Measurements from ENCODE around the gene SPOCD1. TPM values are rescaled to one million over a fixed set of nuclear protein-coding genes. Genes with fewer than 3 reads are reported as not detected.
A peak's percentile ranks its signal among the peaks of the same experiment; 100 is the strongest.

SPOCD1 gene
- polyA plus RNA-seq, 6 donors from 2014 or later: 0.23 to 0.38 (median 0.34) TPM; not detected in 2

- no peak for DNase-seq
These were observed 20.6 kb downstream of the SPOCD1 start for GRCh38 chr1:31795096-31795675.

GRCh38 chr1:31793586-31794285, 22.1 kb downstream of the SPOCD1 start:
- ATAC-seq (ENCODE audit: low read depth in 2 of 2) (no peak), DNase-seq (no peak)
- Mint-ChIP-seq H3K9me3 (no peaks in the 10 kb centered on the region), H3K36me3 (no peaks in the 10 kb centered on the region), H3K4me1 (peaks cover 6 to 10% (median 7%) of the 10 kb centered on the region in 3 donors), H3K27me3 (peaks cover 4 to 23% (median 21%) of the 10 kb centered on the region in 3 donors), H3K4me3 (no peak overlapping the region), H3K27ac (no peak overlapping the region)

More at GRCh38 chr1:31795096-31795675, 20.6 kb downstream of the SPOCD1 start:
- peak overlapping the region in 1 of 6 donors; percentile 76 for H3K27ac Mint-ChIP-seq
- no peaks in the 10 kb centered on the region for H3K9me3 Mint-ChIP-seq
- peaks cover 0 to 4% (median 1%) of the 10 kb centered on the region in 3 donors for H3K4me1 Mint-ChIP-seq
- no peak for ATAC-seq (ENCODE audit: low read depth in 2 of 2)
- H3K36me3 Mint-ChIP-seq: no peaks in the 10 kb centered on the region
- H3K4me3 Mint-ChIP-seq: no peak overlapping the region
- H3K27me3 Mint-ChIP-seq: peaks cover 4 to 23% (median 21%) of the 10 kb centered on the region in 3 donors

- Mint-ChIP-seq H3K27ac (no peak overlapping the region), H3K4me3 (no peak overlapping the region), H3K27me3 (peaks cover 4 to 23% (median 21%) of the 10 kb centered on the region in 3 donors), H3K4me1 (peaks cover 8 to 14% (median 11%) of the 10 kb centered on the region in 3 donors), H3K36me3 (no peaks in the 10 kb centered on the region), H3K9me3 (no peaks in the 10 kb centered on the region)
- DNase-seq (no peak), ATAC-seq (ENCODE audit: low read depth in 2 of 2) (no peak)
These were observed 22.7 kb downstream of the SPOCD1 start for GRCh38 chr1:31793086-31793485.

- Mint-ChIP-seq H3K9me3 (no peaks in the 10 kb centered on the region), H3K4me1 (peaks cover 14 to 20% (median 16%) of the 10 kb centered on the region in 3 donors), H3K27ac (no peak overlapping the region), H3K27me3 (peaks cover 4 to 23% (median 18%) of the 10 kb centered on the region in 3 donors), H3K4me3 (no peak overlapping the region), H3K36me3 (no peaks in the 10 kb centered on the region)
- ATAC-seq (ENCODE audit: low read depth in 2 of 2): no peak
- no peak for DNase-seq
These were observed 23.3 kb downstream of the SPOCD1 start for GRCh38 chr1:31792541-31792940.

- Mint-ChIP-seq H3K36me3 (no peaks in the 10 kb centered on the region), H3K4me1 (peaks cover 18 to 24% (median 20%) of the 10 kb centered on the region in 3 donors), H3K27ac (no peak overlapping the region), H3K27me3 (peaks cover 4 to 23% (median 14%) of the 10 kb centered on the region in 3 donors), H3K9me3 (no peaks in the 10 kb centered on the region), H3K4me3 (peak overlapping the region in 2 of 8 donors; percentile 57 to 66)
- DNase-seq: no peak
- ATAC-seq (ENCODE audit: low read depth in 2 of 2): no peak
These were observed 23.7 kb downstream of the SPOCD1 start for GRCh38 chr1:31792116-31792515.

- Mint-ChIP-seq H3K27me3 (peaks cover 4 to 22% (median 9%) of the 10 kb centered on the region in 3 donors), H3K27ac (peak overlapping the region in 4 of 6 donors; percentile 63 to 90 (median 76)), H3K4me1 (peaks cover 25 to 32% (median 27%) of the 10 kb centered on the region in 3 donors), H3K4me3 (peak overlapping the region in 1 of 8 donors; percentile 66), H3K36me3 (no peaks in the 10 kb centered on the region), H3K9me3 (no peaks in the 10 kb centered on the region)
- DNase-seq (no peak), ATAC-seq (ENCODE audit: low read depth in 2 of 2) (no peak)
These were observed 24.5 kb downstream of the SPOCD1 start for GRCh38 chr1:31791131-31791858.

- H3K36me3 Mint-ChIP-seq: no peaks in the 10 kb centered on the region
- DNase-seq (no peak), ATAC-seq (ENCODE audit: low read depth in 2 of 2) (no peak)
- peaks cover 4 to 16% (median 9%) of the 10 kb centered on the region in 3 donors for H3K27me3 Mint-ChIP-seq
- H3K4me1 Mint-ChIP-seq: peaks cover 32 to 38% (median 33%) of the 10 kb centered on the region in 3 donors
- H3K9me3 Mint-ChIP-seq: no peaks in the 10 kb centered on the region
- peak overlapping the region in 2 of 6 donors; percentile 56 to 69 for H3K27ac Mint-ChIP-seq
- H3K4me3 Mint-ChIP-seq: peak overlapping the region in 2 of 8 donors; percentile 66 to 84
These were observed 25.2 kb downstream of the SPOCD1 start for GRCh38 chr1:31790641-31791091.

GRCh38 chr1:31790140-31790539, 25.7 kb downstream of the SPOCD1 start:
- no peaks in the 10 kb centered on the region for H3K36me3 Mint-ChIP-seq
- ATAC-seq (ENCODE audit: low read depth in 2 of 2): no peak
- peaks cover 4 to 14% (median 9%) of the 10 kb centered on the region in 3 donors for H3K27me3 Mint-ChIP-seq
- H3K9me3 Mint-ChIP-seq: no peaks in the 10 kb centered on the region
- DNase-seq: no peak
- H3K4me3 Mint-ChIP-seq: peak overlapping the region in 7 of 8 donors; percentile 44 to 95 (median 88)
- H3K27ac Mint-ChIP-seq: peak overlapping the region in 1 of 6 donors; percentile 70
- H3K4me1 Mint-ChIP-seq: peaks cover 34 to 43% (median 38%) of the 10 kb centered on the region in 3 donors

GRCh38 chr1:31789259-31790065, 26.4 kb downstream of the SPOCD1 start:
- peak overlapping the region; percentile 88 to 98 (median 95) for H3K4me3 Mint-ChIP-seq
- ATAC-seq (ENCODE audit: low read depth in 2 of 2) (peak; percentile 48 to 55), DNase-seq (peak; percentile 94)
- H3K27ac Mint-ChIP-seq: peak overlapping the region; percentile 93 to 99 (median 97)
- peaks cover 4 to 14% (median 9%) of the 10 kb centered on the region in 3 donors for H3K27me3 Mint-ChIP-seq
- no peaks in the 10 kb centered on the region for H3K9me3 Mint-ChIP-seq
- H3K4me1 Mint-ChIP-seq: peaks cover 41 to 50% (median 45%) of the 10 kb centered on the region in 3 donors
- H3K36me3 Mint-ChIP-seq: no peaks in the 10 kb centered on the region

GRCh38 chr1:31788825-31789256, 27.0 kb downstream of the SPOCD1 start:
- Mint-ChIP-seq H3K4me1 (peaks cover 44 to 54% (median 51%) of the 10 kb centered on the region in 3 donors), H3K4me3 (peak overlapping the region; percentile 88 to 98 (median 95)), H3K27ac (peak overlapping the region; percentile 93 to 99 (median 97)), H3K27me3 (peaks cover 4 to 14% (median 9%) of the 10 kb centered on the region in 3 donors), H3K36me3 (no peaks in the 10 kb centered on the region), H3K9me3 (no peaks in the 10 kb centered on the region)
- peak; percentile 34 to 38 for ATAC-seq (ENCODE audit: low read depth in 2 of 2)
- DNase-seq: no peak

- H3K4me1 Mint-ChIP-seq: peaks cover 44 to 54% (median 53%) of the 10 kb centered on the region in 3 donors
- peak; percentile 54 to 59 for ATAC-seq (ENCODE audit: low read depth in 2 of 2)
These were observed 27.5 kb downstream of the SPOCD1 start for GRCh38 chr1:31788138-31788824.

GRCh38 chr1:31787786-31788137, 28.1 kb downstream of the SPOCD1 start:
- ATAC-seq (ENCODE audit: low read depth in 2 of 2) (no peak), DNase-seq (no peak)
- Mint-ChIP-seq H3K36me3 (no peaks in the 10 kb centered on the region), H3K27me3 (peaks cover under 1 to 9% (median 4%) of the 10 kb centered on the region in 3 donors), H3K27ac (peak overlapping the region; percentile 93 to 99 (median 97)), H3K9me3 (no peaks in the 10 kb centered on the region), H3K4me1 (peaks cover 44 to 58% (median 53%) of the 10 kb centered on the region in 3 donors), H3K4me3 (peak overlapping the region; percentile 88 to 98 (median 95))

More at GRCh38 chr1:31788138-31788824, 27.5 kb downstream of the SPOCD1 start:
- Mint-ChIP-seq H3K9me3 (no peaks in the 10 kb centered on the region), H3K36me3 (no peaks in the 10 kb centered on the region), H3K4me3 (peak overlapping the region; percentile 88 to 98 (median 95)), H3K27ac (peak overlapping the region; percentile 93 to 99 (median 97)), H3K27me3 (peaks cover 4 to 14% (median 9%) of the 10 kb centered on the region in 3 donors)
- DNase-seq: peak; percentile 86
